ENCODE data around the gene IRF1.
"Not testable (repeated sequence)": the region's sequence is repeated elsewhere in the genome, so short reads cannot be mapped to it uniquely, and the experiment has no call there.

Gene IRF1

DNA sequence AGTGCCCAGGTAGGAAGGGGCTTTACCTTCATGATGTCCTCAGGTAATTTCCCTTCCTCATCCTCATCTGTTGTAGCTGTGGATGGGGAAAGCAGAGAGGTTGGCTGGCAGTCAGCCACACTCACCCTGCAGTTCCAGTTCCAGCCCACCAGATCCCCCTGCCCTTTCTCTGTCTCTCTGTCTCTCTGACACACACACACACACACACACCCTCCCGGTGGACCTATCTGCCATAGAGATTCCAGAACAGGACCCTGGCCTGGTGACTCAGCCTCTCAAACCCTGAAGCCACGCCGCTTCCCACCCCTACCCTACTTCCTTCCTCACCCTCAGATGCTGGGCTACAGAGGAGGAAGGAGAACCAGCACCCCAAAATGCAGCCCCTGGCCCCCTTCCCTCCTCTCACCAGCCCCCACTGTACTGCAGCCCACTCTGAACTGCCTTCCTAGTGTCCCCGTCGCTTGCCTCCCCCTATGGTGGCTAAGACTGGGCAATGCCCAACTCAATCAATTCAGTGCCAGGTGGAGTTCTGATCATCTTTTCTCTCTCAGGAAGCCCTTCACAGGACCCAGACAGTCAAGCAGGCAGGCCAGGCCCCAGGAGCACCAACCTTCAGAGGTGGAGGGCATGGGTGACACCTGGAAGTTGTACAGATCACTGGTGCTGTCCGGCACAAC lies 4.8 kb downstream of the IRF1 start:
- H3K4me3 ChIP-seq (replicated peaks; ENCODE audit: low read depth, low read length), result no peak overlapping the region
- DNase-seq (ENCODE audit: low read depth), result no peak
- no peak for TF ChIP-seq CTCF (IDR thresholded peaks at IDR 0.05; ENCODE audit: low read length, missing control alignments)

DNA sequence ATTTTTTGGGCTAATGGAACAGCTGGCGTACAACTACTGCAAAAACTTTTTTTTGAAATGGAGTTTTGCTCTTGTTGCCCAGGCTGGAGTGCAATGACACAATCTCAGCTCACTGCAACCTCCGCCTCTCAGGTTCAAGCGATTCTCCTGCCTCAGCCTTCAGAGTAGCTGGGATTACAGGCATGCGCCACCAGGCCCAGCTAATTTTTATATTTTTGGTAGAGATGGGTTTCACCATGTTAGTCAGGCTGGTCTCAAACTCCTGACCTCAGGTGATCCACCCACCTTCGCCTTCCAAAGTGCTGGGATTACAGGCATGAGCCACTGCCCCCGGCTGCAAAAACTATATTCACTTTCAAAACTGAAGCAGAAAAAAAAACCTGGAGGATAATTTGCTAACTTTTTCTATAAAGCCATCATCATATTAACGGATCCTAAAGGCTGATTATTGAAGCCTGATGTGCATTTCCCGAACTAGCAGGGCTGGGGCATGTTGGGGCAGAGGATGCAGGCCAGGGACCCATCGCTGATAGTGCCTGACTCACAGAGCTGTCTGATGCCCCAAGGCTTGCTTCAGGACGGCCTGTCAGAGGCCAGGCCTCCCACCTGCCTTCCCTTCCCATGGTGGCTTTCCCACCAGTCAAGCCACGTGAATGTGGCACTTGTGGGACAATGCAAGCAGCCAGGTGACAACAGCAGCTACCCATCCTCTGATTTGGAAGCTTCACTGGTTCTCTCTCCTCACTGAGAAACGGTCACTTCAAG lies 5.5 kb downstream of the IRF1 start:
- not testable (repeated sequence) for DNase-seq (ENCODE audit: low read depth); H3K4me3 ChIP-seq (replicated peaks; ENCODE audit: low read depth, low read length)

GRCh38 chr5:132484391-132484725 lies 6.2 kb downstream of the IRF1 start:
- TF ChIP-seq CTCF (IDR thresholded peaks at IDR 0.05; ENCODE audit: low read length, missing control alignments), result no peak
- DNase-seq (ENCODE audit: low read depth), result no peak
- H3K4me3 ChIP-seq (replicated peaks; ENCODE audit: low read depth, low read length), result no peak overlapping the region

DNA sequence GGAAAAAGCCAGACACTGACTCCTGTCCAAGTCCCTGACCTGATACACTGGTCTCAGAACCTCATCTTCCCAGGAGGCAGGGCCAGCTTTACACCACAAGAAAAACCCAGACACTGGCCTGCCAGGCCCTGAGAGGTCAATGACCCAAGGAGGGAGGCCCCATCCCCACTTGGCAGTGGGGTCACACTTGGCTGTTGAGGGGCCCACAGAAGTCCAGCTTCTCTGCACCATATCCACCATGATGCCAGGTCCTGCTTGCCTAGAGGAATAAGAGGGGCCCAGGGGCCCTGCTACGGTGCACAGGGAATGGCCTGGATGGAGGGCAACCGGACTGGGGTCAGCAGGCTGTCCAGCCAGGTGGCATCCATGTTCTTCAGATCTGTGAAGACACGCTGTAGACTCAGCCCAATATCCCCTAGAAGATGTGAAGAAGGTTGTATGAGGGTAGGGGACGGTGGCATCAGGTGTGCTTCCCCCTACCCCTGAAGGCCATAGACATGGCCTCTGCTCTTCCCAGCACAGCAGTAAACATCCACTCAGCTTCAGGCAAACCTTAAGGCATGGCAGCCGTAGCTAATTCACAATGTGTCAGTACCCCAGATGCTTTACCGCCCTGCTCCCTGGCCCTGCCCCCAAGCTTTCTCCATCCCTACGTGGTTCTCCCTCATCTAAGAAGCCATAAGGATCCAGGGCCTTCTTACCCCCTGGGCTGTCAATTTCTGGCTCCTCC lies 6.7 kb downstream of the IRF1 start:
- no peak overlapping the region for H3K4me3 ChIP-seq (replicated peaks; ENCODE audit: low read depth, low read length)
- no peak for TF ChIP-seq CTCF (IDR thresholded peaks at IDR 0.05; ENCODE audit: low read length, missing control alignments)
- no peak for DNase-seq (ENCODE audit: low read depth)

DNA sequence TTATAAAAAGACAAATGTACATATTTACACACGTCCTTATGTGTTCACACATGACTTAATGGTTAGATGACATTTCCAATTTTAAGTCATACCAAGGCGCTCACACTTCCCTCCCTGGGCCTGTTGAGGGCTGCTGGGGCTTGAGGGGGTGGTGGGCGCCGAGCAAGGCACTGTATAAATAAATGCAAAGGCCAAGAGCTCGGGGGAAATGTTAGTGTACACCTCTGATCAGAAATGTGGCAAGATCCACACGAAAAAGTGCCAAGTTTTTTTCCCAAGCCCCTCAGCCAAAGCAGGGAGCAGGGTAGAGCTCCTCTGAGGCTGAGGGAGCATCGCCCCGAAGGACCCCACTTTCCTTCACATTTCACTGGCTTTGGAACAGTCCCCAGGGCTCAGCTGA lies 7.5 kb downstream of the IRF1 start:
- no peak overlapping the region for H3K4me3 ChIP-seq (replicated peaks; ENCODE audit: low read depth, low read length)
- TF ChIP-seq CTCF (IDR thresholded peaks at IDR 0.05; ENCODE audit: low read length, missing control alignments), result no peak
- no peak for DNase-seq (ENCODE audit: low read depth)

DNA sequence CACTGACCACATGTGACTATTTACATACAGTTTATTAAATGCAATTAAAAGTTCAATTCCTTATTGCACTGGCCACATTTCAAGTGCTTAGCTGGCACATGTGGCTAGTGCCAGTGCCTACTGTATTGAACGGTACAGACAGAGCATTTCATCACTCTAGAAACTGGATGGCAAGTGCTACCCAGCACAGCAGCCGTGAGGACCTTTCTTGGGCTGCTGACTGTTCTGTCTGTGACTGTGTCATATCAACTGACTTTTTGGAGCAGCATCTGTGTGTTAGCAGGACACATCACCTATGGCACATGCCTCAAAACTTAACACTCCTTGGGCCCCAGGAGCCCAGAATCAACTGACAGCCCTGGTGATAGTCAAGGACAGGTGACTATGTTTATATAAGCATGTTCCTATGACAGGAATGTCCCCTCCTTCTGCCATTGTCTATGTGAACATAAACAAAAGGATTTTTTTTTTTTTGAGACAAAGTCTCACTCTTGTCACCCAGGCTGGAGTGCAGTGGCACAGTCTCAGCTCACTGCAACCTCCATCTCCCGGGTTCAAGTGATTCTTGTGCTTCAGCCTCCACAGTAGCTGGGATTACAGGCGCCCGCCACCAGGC lies 8.9 kb downstream of the IRF1 start:
- no peak overlapping the region for H3K4me3 ChIP-seq (replicated peaks; ENCODE audit: low read depth, low read length)
- no peak for TF ChIP-seq CTCF (IDR thresholded peaks at IDR 0.05; ENCODE audit: low read length, missing control alignments)
- no peak for DNase-seq (ENCODE audit: low read depth)
